ENCODE results near the gene AP4B1. TPM values are rescaled to one million over a fixed set of nuclear protein-coding genes. Genes with fewer than 3 reads are reported as not detected.

The AP4B1 gene
- total RNA-seq, 1 donor from 2014 or later = 31.6 TPM

DNA sequence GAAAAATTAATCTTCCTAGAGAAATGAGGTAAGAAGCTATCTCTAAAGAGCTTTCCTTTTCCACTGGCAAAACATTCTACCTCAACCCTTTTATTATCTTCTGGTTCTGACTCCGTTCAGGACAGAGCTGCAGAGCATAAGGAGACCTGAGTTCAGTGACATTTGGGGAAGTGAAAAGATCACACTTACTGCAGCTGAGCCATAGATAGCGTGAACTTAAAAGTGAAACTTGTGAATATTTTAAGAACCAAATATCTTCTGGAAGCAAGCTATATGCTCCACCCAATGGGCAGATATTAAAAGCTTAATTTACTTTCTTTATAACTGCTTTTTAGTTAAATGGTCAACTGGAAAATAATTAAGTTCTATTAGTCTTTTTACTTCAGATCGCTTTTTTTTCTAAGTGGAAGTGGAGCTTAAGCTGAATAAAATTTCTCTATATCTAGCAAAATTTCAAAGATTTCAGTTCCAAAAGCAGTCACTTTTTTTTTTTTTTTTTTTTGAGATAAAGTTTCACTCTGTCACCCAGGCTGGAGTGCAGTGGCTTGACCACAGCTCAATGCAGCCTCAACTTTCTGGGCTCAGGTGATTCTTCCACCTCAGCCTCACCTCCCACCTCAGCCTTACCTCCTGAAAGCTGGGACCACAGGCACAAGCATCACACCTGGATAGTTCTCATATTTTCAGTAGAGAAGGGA, 45.0 kb downstream of the AP4B1 start:
- TF ChIP-seq, protein P1, sequence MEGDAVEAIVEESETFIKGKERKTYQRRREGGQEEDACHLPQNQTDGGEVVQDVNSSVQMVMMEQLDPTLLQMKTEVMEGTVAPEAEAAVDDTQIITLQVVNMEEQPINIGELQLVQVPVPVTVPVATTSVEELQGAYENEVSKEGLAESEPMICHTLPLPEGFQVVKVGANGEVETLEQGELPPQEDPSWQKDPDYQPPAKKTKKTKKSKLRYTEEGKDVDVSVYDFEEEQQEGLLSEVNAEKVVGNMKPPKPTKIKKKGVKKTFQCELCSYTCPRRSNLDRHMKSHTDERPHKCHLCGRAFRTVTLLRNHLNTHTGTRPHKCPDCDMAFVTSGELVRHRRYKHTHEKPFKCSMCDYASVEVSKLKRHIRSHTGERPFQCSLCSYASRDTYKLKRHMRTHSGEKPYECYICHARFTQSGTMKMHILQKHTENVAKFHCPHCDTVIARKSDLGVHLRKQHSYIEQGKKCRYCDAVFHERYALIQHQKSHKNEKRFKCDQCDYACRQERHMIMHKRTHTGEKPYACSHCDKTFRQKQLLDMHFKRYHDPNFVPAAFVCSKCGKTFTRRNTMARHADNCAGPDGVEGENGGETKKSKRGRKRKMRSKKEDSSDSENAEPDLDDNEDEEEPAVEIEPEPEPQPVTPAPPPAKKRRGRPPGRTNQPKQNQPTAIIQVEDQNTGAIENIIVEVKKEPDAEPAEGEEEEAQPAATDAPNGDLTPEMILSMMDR (IDR thresholded peaks at IDR 0.05; ENCODE audit: unreplicated experiment) = no peak
- Mint-ChIP-seq H3K27ac (no peak overlapping the region), H3K4me3 (no peak overlapping the region), H3K9me3 (no peaks in the 10 kb centered on the region), H3K4me1 (peaks cover 2% of the 10 kb centered on the region), H3K36me3 (no peaks in the 10 kb centered on the region), H3K27me3 (ENCODE audit: low read depth) (no peaks in the 10 kb centered on the region)
- DNase-seq (ENCODE audit: low spot score in 2 of 2, unreplicated experiment in 2 of 2) = no peak

DNA sequence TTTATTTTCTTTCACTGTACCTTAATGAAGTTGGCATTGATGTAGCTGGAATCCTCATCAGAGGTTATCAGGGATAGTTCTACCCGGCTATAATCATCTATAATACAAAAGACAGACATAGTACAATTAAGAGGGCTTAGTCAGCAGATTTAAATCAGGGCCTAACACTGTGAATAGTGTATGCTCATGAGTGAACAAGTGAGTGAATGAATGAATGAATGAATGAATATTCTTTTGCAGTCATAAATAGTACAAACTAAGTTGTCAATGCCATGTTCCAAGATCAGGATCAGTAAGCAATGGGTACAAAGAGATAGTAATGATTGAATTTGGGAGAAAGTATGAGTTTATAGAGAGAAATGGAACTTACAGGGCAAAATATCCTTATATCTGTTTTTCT, 45.6 kb downstream of the AP4B1 start:
- peaks cover 2% of the 10 kb centered on the region for H3K4me1 Mint-ChIP-seq
- no peaks in the 10 kb centered on the region for H3K9me3 Mint-ChIP-seq
- no peaks in the 10 kb centered on the region for H3K27me3 Mint-ChIP-seq (ENCODE audit: low read depth)
- H3K27ac Mint-ChIP-seq = no peak overlapping the region
- DNase-seq (ENCODE audit: low spot score in 2 of 2, unreplicated experiment in 2 of 2) = no peak
- no peaks in the 10 kb centered on the region for H3K36me3 Mint-ChIP-seq
- no peak overlapping the region for H3K4me3 Mint-ChIP-seq
- TF ChIP-seq, protein P1 (IDR thresholded peaks at IDR 0.05; ENCODE audit: unreplicated experiment) = no peak

DNA sequence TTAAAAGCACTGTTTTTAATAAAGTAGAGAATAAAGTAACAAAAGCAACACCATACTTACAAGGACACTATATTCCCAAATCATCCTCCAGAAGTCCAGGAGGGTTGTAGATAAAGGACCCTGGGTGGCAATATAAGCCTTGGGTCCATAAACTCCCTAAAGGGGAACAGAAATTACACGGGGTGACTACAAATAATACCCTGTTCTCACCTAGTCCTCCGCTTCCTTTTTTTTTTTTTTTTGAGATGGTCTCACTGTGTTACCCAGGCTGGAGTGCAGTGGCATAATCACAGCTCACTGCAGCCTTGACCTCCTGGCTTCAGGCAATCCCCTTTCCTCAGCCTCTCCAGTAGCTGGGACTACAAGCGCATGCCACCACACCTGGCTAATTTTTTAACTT, 46.2 kb downstream of the AP4B1 start:
- Mint-ChIP-seq H3K4me1 (peaks cover 2% of the 10 kb centered on the region), H3K9me3 (no peaks in the 10 kb centered on the region), H3K4me3 (no peak overlapping the region), H3K27me3 (ENCODE audit: low read depth) (no peaks in the 10 kb centered on the region), H3K27ac (no peak overlapping the region), H3K36me3 (no peaks in the 10 kb centered on the region)
- TF ChIP-seq, protein P1 (IDR thresholded peaks at IDR 0.05; ENCODE audit: unreplicated experiment) = no peak
- no peak for DNase-seq (ENCODE audit: low spot score in 2 of 2, unreplicated experiment in 2 of 2)

DNA sequence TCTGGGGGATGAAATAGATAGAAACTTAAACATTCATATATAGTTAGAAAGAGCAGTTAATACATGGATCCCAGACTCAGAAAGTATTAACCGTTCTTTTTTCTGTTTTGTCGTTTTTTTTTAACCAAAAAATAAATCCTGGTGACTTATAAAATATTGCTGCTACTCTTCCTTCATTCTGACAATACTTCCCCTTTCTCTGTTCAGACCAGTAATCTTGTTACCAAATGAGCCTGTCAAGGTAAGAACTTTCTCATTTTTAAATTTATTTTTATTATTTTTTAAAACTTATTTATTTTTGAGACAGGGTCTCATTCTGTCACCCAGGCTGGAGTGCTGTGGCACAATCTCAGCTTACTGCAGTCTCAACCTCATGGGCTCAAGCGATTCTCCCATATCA, 46.8 kb downstream of the AP4B1 start:
- H3K9me3 Mint-ChIP-seq = no peaks in the 10 kb centered on the region
- no peak overlapping the region for H3K4me3 Mint-ChIP-seq
- H3K27me3 Mint-ChIP-seq (ENCODE audit: low read depth) = no peaks in the 10 kb centered on the region
- H3K36me3 Mint-ChIP-seq = no peaks in the 10 kb centered on the region
- H3K4me1 Mint-ChIP-seq = peaks cover 2% of the 10 kb centered on the region
- no peak for DNase-seq (ENCODE audit: low spot score in 2 of 2, unreplicated experiment in 2 of 2)
- no peak overlapping the region for H3K27ac Mint-ChIP-seq
- TF ChIP-seq, protein P1 (IDR thresholded peaks at IDR 0.05; ENCODE audit: unreplicated experiment) = no peak

DNA sequence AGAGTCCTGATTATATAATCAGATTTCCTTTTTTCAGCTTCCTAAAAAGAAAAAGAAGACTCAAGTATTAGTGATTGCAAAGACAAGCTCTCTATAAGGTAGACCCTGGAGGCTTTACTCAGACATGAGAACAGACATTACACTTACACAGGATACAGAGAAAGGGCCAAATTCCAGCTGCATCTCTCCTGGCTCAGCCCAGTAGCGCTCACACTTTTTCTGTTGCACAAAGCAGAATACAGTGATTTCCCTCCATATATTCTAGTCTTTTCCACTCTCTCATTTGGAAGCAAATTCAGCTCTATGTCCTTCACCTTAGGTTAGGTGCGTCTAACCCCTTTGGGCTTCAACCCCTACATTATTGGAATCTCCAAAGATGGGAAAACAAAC, 48.2 kb downstream of the AP4B1 start:
- TF ChIP-seq, protein P1 (IDR thresholded peaks at IDR 0.05; ENCODE audit: unreplicated experiment) = no peak
- Mint-ChIP-seq H3K9me3 (no peaks in the 10 kb centered on the region), H3K36me3 (no peaks in the 10 kb centered on the region), H3K4me1 (peaks cover 2% of the 10 kb centered on the region), H3K27me3 (ENCODE audit: low read depth) (no peaks in the 10 kb centered on the region), H3K4me3 (no peak overlapping the region), H3K27ac (no peak overlapping the region)
- DNase-seq (ENCODE audit: low spot score in 2 of 2, unreplicated experiment in 2 of 2) = no peak
